IMR-90 (cell line): ENCODE measurements around the gene HCFC1. TPM values are rescaled to one million over a fixed set of nuclear protein-coding genes. Genes with fewer than 3 reads are reported as not detected.

ENCODE experiments used
- ATAC-seq: fragments of 200-7000 bp; cut with Tn5 transposase; 2 replicates; pipeline ENCODE4 v1.9.1; 2020; ENCODE audit warnings: low read depth, mild to moderate bottlenecking, moderate library complexity
- BruUV-seq: library from RNA; stranded (reverse); fragments of 400-500 nt; replicated peaks from 2 replicates; lab custom pipeline; 2021; lab: Mats Ljungman, UMichigan
- CTCF ChIA-PET: fragments of 300-600 bp; formaldehyde crosslinking; extraction: SDS; loops from one replicate; lab custom pipeline; 2021; ENCODE audit warnings: antibody characterized with exemption; lab: Yijun Ruan, JAX
- POLR2A ChIA-PET: fragments of 300-600 bp; sonication (Branson Sonifier 250); formaldehyde crosslinking; loops from one replicate; lab custom pipeline; 2022; ENCODE audit warnings: antibody characterized with exemption; ENCODE audit not compliant: unreplicated experiment; lab: Charles Lee
- DNase-seq: peaks from one replicate; pipeline ENCODE4 v3.0.0; 2013
- H2AFZ ChIP-seq: replicated peaks from 2 replicates; pipeline ENCODE3; 2013; ENCODE audit warnings: low read length, mild to moderate bottlenecking; ENCODE audit not compliant: poor library complexity
- H2AK5ac ChIP-seq: 2 replicates; pipeline ENCODE4 v1.6.1; 2013; ENCODE audit warnings: low read depth, low read length, inconsistent platforms
- H2AK9ac ChIP-seq: replicated peaks from 2 replicates; pipeline ENCODE3; 2013; ENCODE audit warnings: mild to moderate bottlenecking, low read depth, low read length, moderate library complexity; ENCODE audit not compliant: poor library complexity
- H2BK120ac ChIP-seq: 2 replicates; pipeline ENCODE4 v1.6.1; 2013; ENCODE audit warnings: low read depth, low read length, inconsistent platforms
- H2BK15ac ChIP-seq: 3 replicates; pipeline ENCODE4 v1.6.1; 2013; ENCODE audit warnings: low read depth, low read length, inconsistent platforms
- H2BK20ac ChIP-seq: 2 replicates; pipeline ENCODE4 v1.6.1; 2013; ENCODE audit warnings: low read depth, mild to moderate bottlenecking, inconsistent platforms, low read length, moderate library complexity
- H2BK5ac ChIP-seq: 2 replicates; pipeline ENCODE4 v1.6.1; 2013; ENCODE audit warnings: mild to moderate bottlenecking, low read depth, low read length, inconsistent platforms; ENCODE audit not compliant: poor library complexity, severe bottlenecking
- H3K14ac ChIP-seq: replicated peaks from 2 replicates; pipeline ENCODE4 v1.6.1; 2013; ENCODE audit warnings: low read depth, low read length, inconsistent platforms
- H3K18ac ChIP-seq: 2 replicates; pipeline ENCODE4 v1.6.1; 2013; ENCODE audit warnings: low read depth, low read length, control low read depth
- H3K23ac ChIP-seq: 2 replicates; pipeline ENCODE4 v1.6.1; 2013; ENCODE audit warnings: low read depth, low read length, inconsistent platforms
- H3K27ac ChIP-seq: 2 replicates; pipeline ENCODE4 v1.5.1; 2013; ENCODE audit warnings: mild to moderate bottlenecking, control low read depth, low read length; ENCODE audit not compliant: insufficient read depth
- H3K27me3 ChIP-seq: 2 replicates; pipeline ENCODE4 v1.6.1; 2013; ENCODE audit warnings: low read length; ENCODE audit not compliant: control insufficient read depth, insufficient read depth
- H3K36me3 ChIP-seq: 2 replicates; pipeline ENCODE4 v1.6.1; 2013; ENCODE audit warnings: low read length, mixed read lengths; ENCODE audit not compliant: control insufficient read depth, insufficient read depth
- H3K4ac ChIP-seq: 2 replicates; pipeline ENCODE4 v1.6.1; 2013; ENCODE audit warnings: low read depth, low read length, inconsistent platforms
- H3K4me1 ChIP-seq: 2 replicates; pipeline ENCODE4 v1.6.1; 2013; ENCODE audit warnings: low read length, mixed read lengths; ENCODE audit not compliant: control insufficient read depth, insufficient read depth
- H3K4me2 ChIP-seq: 2 replicates; pipeline ENCODE4 v1.6.1; 2013; ENCODE audit warnings: low read depth, mild to moderate bottlenecking, control low read depth, low read length, moderate library complexity
- H3K4me3 ChIP-seq: 2 replicates; pipeline ENCODE4 v1.5.1; 2013; ENCODE audit warnings: low read depth, mild to moderate bottlenecking, control low read depth, low read length, moderate library complexity; ENCODE audit not compliant: insufficient read depth
- H3K56ac ChIP-seq: 2 replicates; pipeline ENCODE4 v1.6.1; 2013; ENCODE audit warnings: low read length, inconsistent platforms; ENCODE audit not compliant: insufficient read depth; ENCODE audit errors: extremely low read depth
- H3K79me1 ChIP-seq, 2 experiments: 2 replicates each; pipeline ENCODE4 v1.6.1; 2013; ENCODE audit warnings: low read length in 2 of 2, inconsistent platforms in 1 of 2, low read depth in 1 of 2
- H3K9ac ChIP-seq: 2 replicates; pipeline ENCODE4 v1.6.1; 2013; ENCODE audit warnings: low read depth, low read length, control low read depth
- H3K9me1 ChIP-seq: 2 replicates; pipeline ENCODE4 v1.6.1; 2013; ENCODE audit warnings: low read length, inconsistent platforms; ENCODE audit not compliant: insufficient read depth
- H3K9me3 ChIP-seq: 2 replicates; pipeline ENCODE4 v1.6.1; 2013; ENCODE audit warnings: low read length; ENCODE audit not compliant: control insufficient read depth, insufficient read depth
- H4K20me1 ChIP-seq: 2 replicates; pipeline ENCODE4 v1.6.1; 2013; ENCODE audit warnings: low read length, inconsistent platforms; ENCODE audit not compliant: insufficient read depth
- H4K5ac ChIP-seq: 2 replicates; pipeline ENCODE4 v1.6.1; 2013; ENCODE audit warnings: mild to moderate bottlenecking, low read depth, low read length, control low read depth
- H4K8ac ChIP-seq, 2 experiments: 2 replicates each; pipeline ENCODE4 v1.6.1; 2013; ENCODE audit warnings: low read depth in 2 of 2, low read length in 2 of 2, control low read depth in 1 of 2, inconsistent platforms in 1 of 2
- H4K91ac ChIP-seq: 2 replicates; pipeline ENCODE4 v1.6.1; 2013; ENCODE audit warnings: low read depth, low read length, inconsistent platforms; ENCODE audit not compliant: insufficient read depth
- CHD1 ChIP-seq: IDR thresholded peaks from 2 replicates; pipeline ENCODE4 v1.6.1; 2012; ENCODE audit warnings: low read depth, low read length, improper control_type of control experiment
- FOS ChIP-seq: fragments of 150-350 bp; IDR thresholded peaks from 2 replicates; pipeline ENCODE4 v1.6.1; 2016; ENCODE audit warnings: low read depth, low read length
- MAFK ChIP-seq: IDR thresholded peaks from 2 replicates; pipeline ENCODE4 v1.6.1; 2012; ENCODE audit warnings: low read depth, low read length, improper control_type of control experiment
- POLR2A ChIP-seq: IDR thresholded peaks from 2 replicates; pipeline ENCODE4 v1.6.1; 2012; ENCODE audit warnings: mild to moderate bottlenecking, low read depth, low read length
- WGBS, 2 experiments: methylation state at CpG; one replicate each; pipeline versions ENCODE4 v1.1.5 to v1.1.7; 2013; ENCODE audit warnings: missing lambda C conversion rate in 2 of 2; ENCODE audit not compliant: insufficient read length in 1 of 2; ENCODE audit errors: extremely low coverage in 2 of 2; 5-methylcytosine and 5-hydroxymethylcytosine counted together
- dilution Hi-C: fragments of 300-500 bp; cut with HindIII; formaldehyde crosslinking; loops from one replicate; pipeline ENCODE4 v1.14.3; 2018; ENCODE audit warnings: low sequenced_read_pairs; ENCODE audit not compliant: unreplicated experiment
- in situ Hi-C: fragments of 300-500 bp; cut with MboI; formaldehyde crosslinking; loops from 3 replicates; pipeline ENCODE4 v1.14.3; 2019; ENCODE audit warnings: low sequenced_read_pairs, inconsistent platforms, mixed read lengths
- intact Hi-C: fragments of 100-400 bp; cut with micrococcal nuclease; formaldehyde crosslinking; loops from 2 replicates; pipeline ENCODE4 v1.10.0; 2022
- polyA plus RNA-seq, 3 experiments: library from polyadenylated mRNA; depleted of rRNA; stranded (reverse); fragments of >200 nt; gene quantifications; 2 replicates each; pipeline ENCODE4 v1.2.3, GENCODE V29; 2012; ENCODE audit warnings: low replicate concordance in 1 of 3
- total RNA-seq: library from RNA; depleted of rRNA; stranded (reverse); fragments of >200 nt; gene quantifications from 2 replicates; pipeline ENCODE4 v1.2.3, GENCODE V29; 2012

The HCFC1 gene
- total and polyA plus RNA-seq, 2 of the 4 experiments (the other 2 are of a cell fraction): 3.2 to 17.6 TPM

GRCh38 chrX:153911798-153912197 lies 59.8 kb downstream of the HCFC1 start:
- H4K91ac ChIP-seq: no peak overlapping the region
- DNase-seq (no peak), ATAC-seq (no peak)
- H3K4me3 ChIP-seq: no peak overlapping the region
- no TSS peak for BruUV-seq
- H2BK15ac ChIP-seq: no peak overlapping the region
- no peak overlapping the region for H3K14ac ChIP-seq
- no peak overlapping the region for H3K4me2 ChIP-seq
- no peak for TF ChIP-seq FOS
- TF ChIP-seq POLR2A: no peak
- TF ChIP-seq CHD1: no peak
- TF ChIP-seq MAFK: no peak
- no peak overlapping the region for H2BK5ac ChIP-seq
- no peaks in the 10 kb centered on the region for H4K20me1 ChIP-seq
- H3K23ac ChIP-seq: no peak overlapping the region
- H3K9ac ChIP-seq: no peak overlapping the region
- no peaks in the 10 kb centered on the region for H3K79me1 ChIP-seq
- H2AK5ac ChIP-seq: no peak overlapping the region
- no peaks in the 10 kb centered on the region for H3K4me1 ChIP-seq
- no peak overlapping the region for H4K5ac ChIP-seq
- H3K36me3 ChIP-seq: no peaks in the 10 kb centered on the region
- POLR2A ChIA-PET: no interaction called here
- H3K9me3 ChIP-seq: no peaks in the 10 kb centered on the region; the same call in 1 of the 2 replicates
- no peak overlapping the region for H2BK120ac ChIP-seq
- no peak overlapping the region for H3K4ac ChIP-seq
- CTCF ChIA-PET: no interaction called here
- no peak overlapping the region for H3K18ac ChIP-seq
- H3K27ac ChIP-seq: no peak overlapping the region
- no peak overlapping the region for H4K8ac ChIP-seq
- no peak overlapping the region for H2BK20ac ChIP-seq
- dilution Hi-C loops (no loop called here), in situ Hi-C loops (loop anchor here (25.0 kb wide), 1 partner anchor 949 kb away; no protein-coding TSS in a partner anchor), intact Hi-C loops (no loop called here)
- no peak overlapping the region for H3K56ac ChIP-seq
- H3K27me3 ChIP-seq: peaks cover 19% of the 10 kb centered on the region
- no peaks in the 10 kb centered on the region for H3K9me1 ChIP-seq
- 92% methylated on average over 2 of the region's 6 CpGs; no CpG with 5 or more reads in 1 of the 2 experiments for WGBS, 2 experiments
- H2AK9ac ChIP-seq: no peak overlapping the region
- H2AFZ ChIP-seq: no peak overlapping the region
